Brain microvascular endothelial cell (primary cell): ENCODE results near the gene TFB1M.

Experiments used
- DNase-seq: peaks from one replicate; pipeline ENCODE4 v3.0.0-alpha.2; 2020
- H3K27ac ChIP-seq: fragments of 250-450 bp; sonication (Bioruptor Pico); 2 replicates; pipeline ENCODE4 v1.5.1; 2020; ENCODE audit warnings: mild to moderate bottlenecking, moderate library complexity
- H3K27me3 ChIP-seq: fragments of 250-450 bp; sonication (Bioruptor Pico); replicated peaks from 2 replicates; pipeline ENCODE4 v1.5.1; 2020; ENCODE audit warnings: mild to moderate bottlenecking
- H3K36me3 ChIP-seq: fragments of 250-450 bp; sonication (Bioruptor Pico); replicated peaks from 2 replicates; pipeline ENCODE4 v1.5.1; 2020; ENCODE audit warnings: mild to moderate bottlenecking
- H3K4me3 ChIP-seq: 2 replicates; pipeline ENCODE4 v1.5.1; 2011; ENCODE audit warnings: low read depth, mild to moderate bottlenecking, control low read depth, low read length, moderate library complexity
- CTCF ChIP-seq: IDR thresholded peaks from 2 replicates; pipeline ENCODE4 v1.5.1; 2011; ENCODE audit warnings: low read depth, mild to moderate bottlenecking, moderate library complexity, low read length, control low read depth, inconsistent platforms; ENCODE audit errors: missing control alignments
- in situ Hi-C: cut with HindIII; loops from 2 replicates; pipeline ENCODE4 v1.10.0; 2017; ENCODE audit warnings: low sequenced_read_pairs, low pct_ligation_motif_present

The TFB1M gene

GRCh38 chr6:155351273-155352129, 37.2 kb upstream of the TFB1M start:
- H3K27ac ChIP-seq, result no peak overlapping the region
- no peak for TF ChIP-seq CTCF
- no peaks in the 10 kb centered on the region for H3K27me3 ChIP-seq
- in situ Hi-C loops, result no loop called here
- H3K4me3 ChIP-seq, result no peak overlapping the region
- DNase-seq, result no peak
- no peaks in the 10 kb centered on the region for H3K36me3 ChIP-seq

- no peaks in the 10 kb centered on the region for H3K36me3 ChIP-seq
- no peak for TF ChIP-seq CTCF
- in situ Hi-C loops, result no loop called here
- DNase-seq, result no peak
- no peak overlapping the region for H3K4me3 ChIP-seq
- H3K27me3 ChIP-seq, result no peaks in the 10 kb centered on the region
- no peak overlapping the region for H3K27ac ChIP-seq
Measured at GRCh38 chr6:155349956-155350355, 35.7 kb upstream of the TFB1M start.

GRCh38 chr6:155349129-155349528, 34.8 kb upstream of the TFB1M start:
- H3K27ac ChIP-seq, result no peak overlapping the region
- H3K27me3 ChIP-seq, result no peaks in the 10 kb centered on the region
- TF ChIP-seq CTCF, result no peak
- peak; percentile 34 for DNase-seq
- H3K36me3 ChIP-seq, result no peaks in the 10 kb centered on the region
- H3K4me3 ChIP-seq, result no peak overlapping the region
- in situ Hi-C loops, result no loop called here

- H3K27me3 ChIP-seq, result no peaks in the 10 kb centered on the region
- no peaks in the 10 kb centered on the region for H3K36me3 ChIP-seq
- in situ Hi-C loops, result no loop called here
- no peak for DNase-seq
- no peak for TF ChIP-seq CTCF
- H3K4me3 ChIP-seq, result no peak overlapping the region
- H3K27ac ChIP-seq, result no peak overlapping the region
Measured at GRCh38 chr6:155347800-155348199, 33.5 kb upstream of the TFB1M start.

GRCh38 chr6:155346957-155347356, 32.7 kb upstream of the TFB1M start:
- no peak for DNase-seq
- no peak overlapping the region for H3K4me3 ChIP-seq
- no peaks in the 10 kb centered on the region for H3K27me3 ChIP-seq
- in situ Hi-C loops, result no loop called here
- no peak overlapping the region for H3K27ac ChIP-seq
- no peak for TF ChIP-seq CTCF
- no peaks in the 10 kb centered on the region for H3K36me3 ChIP-seq

GRCh38 chr6:155344341-155345006, 30.2 kb upstream of the TFB1M start:
- Histone ChIP-seq H3K4me3 (no peak overlapping the region), H3K27me3 (no peaks in the 10 kb centered on the region), H3K36me3 (no peaks in the 10 kb centered on the region), H3K27ac (no peak overlapping the region)
- in situ Hi-C loops, result no loop called here
- no peak for TF ChIP-seq CTCF
- DNase-seq, result no peak
